ENCODE data around the gene EHMT1. TPM values are rescaled to one million over a fixed set of nuclear protein-coding genes. Genes with fewer than 3 reads are reported as not detected.

The EHMT1 gene
- total RNA-seq, 1 donor from 2014 or later, result 64.5 TPM

GRCh38 chr9:137619240-137620047 lies 639 bp downstream of the EHMT1 start:
- no peak for FAIRE-seq
- H3K27me3 Mint-ChIP-seq (ENCODE audit: low read depth, unreplicated experiment), result no peaks in the 10 kb centered on the region
- H3K79me2 ChIP-seq (ENCODE audit: insufficient read depth, low read length), result peaks cover 83% of the 10 kb centered on the region
- H3K4me2 ChIP-seq (ENCODE audit: low read length), result peak overlapping the region; percentile 99
- H4K20me1 ChIP-seq (ENCODE audit: insufficient read depth, low read length), result peaks cover 54% of the 10 kb centered on the region
- DNase-seq (ENCODE audit: low read depth), result peak; percentile 28
- peaks cover 21% of the 10 kb centered on the region for H3K4me1 ChIP-seq (ENCODE audit: insufficient read depth, low read length)
- H3K4me1 Mint-ChIP-seq (ENCODE audit: low read depth, unreplicated experiment), result peaks cover 29% of the 10 kb centered on the region
- H2AFZ ChIP-seq (ENCODE audit: low read depth, low read length), result peak overlapping the region; percentile 68
- TF ChIP-seq CTCF (IDR thresholded peaks at IDR 0.05; ENCODE audit: insufficient read depth, low read depth, low read length) (no peak), EZH2 (IDR thresholded peaks at IDR 0.05; ENCODE audit: insufficient read depth, low read length) (no peak)
- peak overlapping the region; percentile 79 for H3K27ac Mint-ChIP-seq (ENCODE audit: unreplicated experiment)
- peak overlapping the region; percentile 78 for H3K27ac ChIP-seq (ENCODE audit: low read depth, low read length)
- peak overlapping the region; percentile 94 for H3K4me3 Mint-ChIP-seq (ENCODE audit: unreplicated experiment)
- no peaks in the 10 kb centered on the region for H3K9me3 ChIP-seq (ENCODE audit: insufficient read depth, low read depth, low read length)
- H3K36me3 Mint-ChIP-seq (ENCODE audit: low read depth, unreplicated experiment), result peaks cover 7% of the 10 kb centered on the region
- peak overlapping the region; percentile 96 for H3K9ac ChIP-seq (ENCODE audit: low read length)
- H3K27me3 ChIP-seq (ENCODE audit: insufficient read depth, low read length), result no peaks in the 10 kb centered on the region
- H3K4me3 ChIP-seq (ENCODE audit: insufficient read depth, low read depth, low read length), result peak overlapping the region; percentile 98
- H3K36me3 ChIP-seq (ENCODE audit: insufficient read depth, low read length), result peaks cover 2% of the 10 kb centered on the region
- no peaks in the 10 kb centered on the region for H3K9me3 Mint-ChIP-seq (ENCODE audit: unreplicated experiment)

DNA sequence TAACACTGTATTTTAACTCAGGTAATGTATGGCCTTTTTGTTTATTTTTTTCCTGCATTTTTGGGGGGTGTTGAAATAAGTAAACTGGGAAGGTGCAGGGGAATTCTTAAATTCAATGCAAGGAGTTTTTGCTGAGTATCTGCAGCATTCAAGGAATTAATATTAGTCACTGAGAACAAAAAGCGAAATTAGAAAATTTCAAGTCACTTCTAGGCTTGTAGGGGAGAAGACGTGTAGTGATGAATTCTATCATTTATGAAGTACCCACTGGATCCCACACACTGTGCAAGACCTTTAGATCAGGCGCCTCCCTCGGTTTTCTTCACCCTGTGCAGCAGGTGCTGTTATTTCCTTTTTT lies 1.2 kb downstream of the EHMT1 start:
- Histone ChIP-seq H3K4me1 (ENCODE audit: insufficient read depth, low read length) (peaks cover 21% of the 10 kb centered on the region), H3K4me3 (ENCODE audit: insufficient read depth, low read depth, low read length) (peak overlapping the region; percentile 98)
- peaks cover 29% of the 10 kb centered on the region for H3K4me1 Mint-ChIP-seq (ENCODE audit: low read depth, unreplicated experiment)

More for the DNA sequence above, 1.2 kb downstream of the EHMT1 start:
- peak overlapping the region; percentile 78 for H3K27ac ChIP-seq (ENCODE audit: low read depth, low read length)
- no peaks in the 10 kb centered on the region for H3K9me3 Mint-ChIP-seq (ENCODE audit: unreplicated experiment)
- TF ChIP-seq CTCF (IDR thresholded peaks at IDR 0.05; ENCODE audit: insufficient read depth, low read depth, low read length) (no peak), EZH2 (IDR thresholded peaks at IDR 0.05; ENCODE audit: insufficient read depth, low read length) (no peak)
- peak overlapping the region; percentile 96 for H3K9ac ChIP-seq (ENCODE audit: low read length)
- H3K79me2 ChIP-seq (ENCODE audit: insufficient read depth, low read length), result peaks cover 89% of the 10 kb centered on the region
- H3K27me3 ChIP-seq (ENCODE audit: insufficient read depth, low read length), result no peaks in the 10 kb centered on the region
- no peaks in the 10 kb centered on the region for H3K9me3 ChIP-seq (ENCODE audit: insufficient read depth, low read depth, low read length)
- H3K36me3 Mint-ChIP-seq (ENCODE audit: low read depth, unreplicated experiment), result peaks cover 5% of the 10 kb centered on the region
- peak overlapping the region; percentile 99 for H3K4me2 ChIP-seq (ENCODE audit: low read length)
- H2AFZ ChIP-seq (ENCODE audit: low read depth, low read length), result no peak overlapping the region
- H3K36me3 ChIP-seq (ENCODE audit: insufficient read depth, low read length), result peaks cover 2% of the 10 kb centered on the region
- H4K20me1 ChIP-seq (ENCODE audit: insufficient read depth, low read length), result peaks cover 60% of the 10 kb centered on the region
- H3K27ac Mint-ChIP-seq (ENCODE audit: unreplicated experiment), result peak overlapping the region; percentile 79
- peak overlapping the region; percentile 94 for H3K4me3 Mint-ChIP-seq (ENCODE audit: unreplicated experiment)
- no peaks in the 10 kb centered on the region for H3K27me3 Mint-ChIP-seq (ENCODE audit: low read depth, unreplicated experiment)
- DNase-seq (ENCODE audit: low read depth), result no peak
- no peak for FAIRE-seq

Data from astrocyte (in vitro differentiated cells and primary cell).